ENCODE results near the gene ESYT2. TPM values are rescaled to one million over a fixed set of nuclear protein-coding genes. Genes with fewer than 3 reads are reported as not detected.

The ESYT2 gene
- total and polyA plus RNA-seq, 9 of the 15 experiments (the other 6 are each of a cell fraction or from before 2014, with no cell fraction given): 5.8 to 86.9 (median 64.7) TPM

DNA sequence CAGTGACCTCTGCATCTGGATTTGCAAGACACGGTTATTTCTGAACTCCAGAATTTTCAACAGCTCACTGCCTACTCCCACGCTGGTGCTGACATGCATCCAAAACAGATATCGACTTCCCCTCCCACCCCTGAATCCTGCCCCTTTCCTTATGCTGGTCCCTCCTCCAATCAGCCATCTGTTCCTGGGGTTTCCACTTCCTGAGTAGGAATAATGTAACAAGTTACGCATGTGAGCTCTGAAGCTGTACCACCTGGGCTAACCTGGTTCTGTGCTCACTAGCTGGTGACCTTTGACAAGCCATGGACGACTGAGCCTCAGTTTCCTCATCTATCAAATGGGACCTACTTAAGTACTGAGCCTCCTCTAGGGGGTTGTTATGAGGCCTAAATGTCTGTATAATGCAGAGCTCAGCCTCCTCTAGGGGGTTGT is 123.0 kb downstream of the ESYT2 start (continued):
- TF ChIP-seq, protein P1, sequence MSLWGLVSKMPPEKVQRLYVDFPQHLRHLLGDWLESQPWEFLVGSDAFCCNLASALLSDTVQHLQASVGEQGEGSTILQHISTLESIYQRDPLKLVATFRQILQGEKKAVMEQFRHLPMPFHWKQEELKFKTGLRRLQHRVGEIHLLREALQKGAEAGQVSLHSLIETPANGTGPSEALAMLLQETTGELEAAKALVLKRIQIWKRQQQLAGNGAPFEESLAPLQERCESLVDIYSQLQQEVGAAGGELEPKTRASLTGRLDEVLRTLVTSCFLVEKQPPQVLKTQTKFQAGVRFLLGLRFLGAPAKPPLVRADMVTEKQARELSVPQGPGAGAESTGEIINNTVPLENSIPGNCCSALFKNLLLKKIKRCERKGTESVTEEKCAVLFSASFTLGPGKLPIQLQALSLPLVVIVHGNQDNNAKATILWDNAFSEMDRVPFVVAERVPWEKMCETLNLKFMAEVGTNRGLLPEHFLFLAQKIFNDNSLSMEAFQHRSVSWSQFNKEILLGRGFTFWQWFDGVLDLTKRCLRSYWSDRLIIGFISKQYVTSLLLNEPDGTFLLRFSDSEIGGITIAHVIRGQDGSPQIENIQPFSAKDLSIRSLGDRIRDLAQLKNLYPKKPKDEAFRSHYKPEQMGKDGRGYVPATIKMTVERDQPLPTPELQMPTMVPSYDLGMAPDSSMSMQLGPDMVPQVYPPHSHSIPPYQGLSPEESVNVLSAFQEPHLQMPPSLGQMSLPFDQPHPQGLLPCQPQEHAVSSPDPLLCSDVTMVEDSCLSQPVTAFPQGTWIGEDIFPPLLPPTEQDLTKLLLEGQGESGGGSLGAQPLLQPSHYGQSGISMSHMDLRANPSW (CRISPR knock-in tag; IDR thresholded peaks at IDR 0.05): no peak
- TF ChIP-seq ZNF785 (CRISPR knock-in tag; IDR thresholded peaks at IDR 0.05) (no peak), GATA2 (CRISPR knock-in tag; IDR thresholded peaks at IDR 0.05) (0 out of 2 replicates have a peak, but pooled peaks have one; percentile 32), CBX3 (IDR thresholded peaks at IDR 0.05; ENCODE audit: borderline replicate concordance in 1 of 2, low read length in 2 of 2) (peak in 1 of 2 experiments; percentile 46; a peak in 1 of 3 replicates), HNRNPK (IDR thresholded peaks at IDR 0.05; ENCODE audit: low read depth, low read length, poor library complexity, severe bottlenecking) (no peak), SMARCE1 (IDR thresholded peaks at IDR 0.05) (peak; percentile 46; the same call in 1 of the 2 replicates)

DNA sequence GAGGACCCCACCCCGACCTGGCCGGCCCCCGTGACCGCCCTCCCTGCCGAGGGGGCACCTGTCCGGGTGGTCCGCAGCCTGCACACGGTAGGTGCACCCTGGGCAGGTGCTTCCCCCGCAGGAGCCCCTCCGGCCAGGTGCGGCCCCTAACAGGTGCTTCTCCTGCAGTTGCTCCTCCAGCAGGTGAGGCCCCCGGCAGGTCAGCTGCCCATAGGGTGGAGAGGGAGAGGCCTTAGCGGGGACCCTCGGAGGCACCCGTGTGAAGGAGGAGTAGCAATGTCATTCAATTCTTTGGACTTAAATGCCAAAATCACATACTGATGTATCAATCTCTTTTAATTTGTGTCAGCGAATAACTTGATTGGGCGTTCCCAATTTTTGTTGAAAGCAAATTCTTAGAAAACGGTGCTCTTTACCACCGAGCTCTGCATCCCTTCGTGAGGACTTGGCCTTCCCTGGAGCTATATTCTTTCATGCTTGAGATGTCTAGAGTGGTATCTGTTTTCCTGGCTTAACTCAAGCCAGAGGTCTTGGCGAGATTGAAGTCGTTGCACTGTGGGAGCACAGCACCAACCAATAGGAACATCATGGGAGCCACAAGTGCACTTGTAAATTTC is 124.0 kb downstream of the ESYT2 start:
- TSS peak; percentile 86 for BruUV-seq (replicated peaks)
- no peaks in the 10 kb centered on the region for H3K27me3 ChIP-seq (ENCODE audit: control insufficient read depth in 2 of 2, insufficient read depth in 2 of 2, low read length in 2 of 2)
- H3K79me2 ChIP-seq (ENCODE audit: control insufficient read depth, insufficient read depth, low read length): peaks cover 48% of the 10 kb centered on the region
- peaks cover 30% of the 10 kb centered on the region for H3K36me3 ChIP-seq (ENCODE audit: control insufficient read depth, insufficient read depth, low read length)
- peak overlapping the region; percentile 99 for H3K4me2 ChIP-seq (ENCODE audit: insufficient read depth, low read length)
- no peak for ATAC-seq
- peaks cover 32 to 37% of the 10 kb centered on the region in 2 experiments for H3K4me1 ChIP-seq (replicated peaks in 1 of 2; ENCODE audit: control insufficient read depth in 2 of 2, insufficient read depth in 2 of 2, low read length in 2 of 2)
- peak overlapping the region; percentile 96 for H3K27ac ChIP-seq (ENCODE audit: extremely low read depth, low read depth, low read length)
- 1% methylated on average over 22 of the region's 22 CpGs for WGBS (ENCODE audit: insufficient coverage, low coverage, missing lambda C conversion rate)
- in situ Hi-C loops (cut with MboI) (no loop called here), intact Hi-C loops (cut with micrococcal nuclease) (loop anchor here (2.0 kb wide), 1 partner anchor 123 kb away; the partner anchor contains the start of gene ESYT2)
- peak overlapping the region; percentile 98 to 99 for H3K9ac ChIP-seq (ENCODE audit: insufficient read depth in 1 of 2, low read depth in 2 of 2, low read length in 2 of 2)
- POLR2A ChIA-PET: interaction anchor here (0.6 to 2.5 kb wide), 17 partner anchors 9 to 323 kb away, joined by 3 to 11 read pairs (median 4); no protein-coding TSS in a partner anchor
- FAIRE-seq: no peak
- peak overlapping the region; percentile 83 for H3K4me3 ChIP-seq
- DNase-seq (ENCODE audit: extremely low read depth in 1 of 4, low spot score in 3 of 4): peak in 1 of 4 experiments; percentile 43
- peaks cover 2% of the 10 kb centered on the region for H3K9me1 ChIP-seq (ENCODE audit: control insufficient read depth, insufficient read depth, low read length)
- H2AFZ ChIP-seq (ENCODE audit: low read depth, low read length): peak overlapping the region; percentile 64
- peaks cover 8% of the 10 kb centered on the region for H3K9me3 ChIP-seq (replicated peaks; ENCODE audit: control insufficient read depth, insufficient read depth, low read depth, low read length)
- 0 out of 2 replicates have a peak, but pooled peaks cover 3% of the 10 kb centered on the region for H4K20me1 ChIP-seq (replicated peaks; ENCODE audit: control insufficient read depth, insufficient read depth, low read length)
- CTCF ChIA-PET (ENCODE audit: low intra/inter-chr PET ratio): interaction anchor here (0.6 kb wide), 1 partner anchor 83 kb away, joined by 4 read pairs; no protein-coding TSS in a partner anchor
- TF ChIP-seq, protein P2, sequence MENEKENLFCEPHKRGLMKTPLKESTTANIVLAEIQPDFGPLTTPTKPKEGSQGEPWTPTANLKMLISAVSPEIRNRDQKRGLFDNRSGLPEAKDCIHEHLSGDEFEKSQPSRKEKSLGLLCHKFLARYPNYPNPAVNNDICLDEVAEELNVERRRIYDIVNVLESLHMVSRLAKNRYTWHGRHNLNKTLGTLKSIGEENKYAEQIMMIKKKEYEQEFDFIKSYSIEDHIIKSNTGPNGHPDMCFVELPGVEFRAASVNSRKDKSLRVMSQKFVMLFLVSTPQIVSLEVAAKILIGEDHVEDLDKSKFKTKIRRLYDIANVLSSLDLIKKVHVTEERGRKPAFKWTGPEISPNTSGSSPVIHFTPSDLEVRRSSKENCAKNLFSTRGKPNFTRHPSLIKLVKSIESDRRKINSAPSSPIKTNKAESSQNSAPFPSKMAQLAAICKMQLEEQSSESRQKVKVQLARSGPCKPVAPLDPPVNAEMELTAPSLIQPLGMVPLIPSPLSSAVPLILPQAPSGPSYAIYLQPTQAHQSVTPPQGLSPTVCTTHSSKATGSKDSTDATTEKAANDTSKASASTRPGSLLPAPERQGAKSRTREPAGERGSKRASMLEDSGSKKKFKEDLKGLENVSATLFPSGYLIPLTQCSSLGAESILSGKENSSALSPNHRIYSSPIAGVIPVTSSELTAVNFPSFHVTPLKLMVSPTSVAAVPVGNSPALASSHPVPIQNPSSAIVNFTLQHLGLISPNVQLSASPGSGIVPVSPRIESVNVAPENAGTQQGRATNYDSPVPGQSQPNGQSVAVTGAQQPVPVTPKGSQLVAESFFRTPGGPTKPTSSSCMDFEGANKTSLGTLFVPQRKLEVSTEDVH (IDR thresholded peaks at IDR 0.05; ENCODE audit: low read depth, partially characterized antibody): no peak
- no peak for TF ChIP-seq ZBTB8A (IDR thresholded peaks at IDR 0.05; ENCODE audit: partially characterized antibody)
- peak; percentile 84 for TF ChIP-seq VEZF1 (CRISPR knock-in tag; IDR thresholded peaks at IDR 0.05)
- 0 out of 2 replicates have a peak, but pooled peaks have one; percentile 35 for TF ChIP-seq SMARCE1 (IDR thresholded peaks at IDR 0.05)
- TF ChIP-seq SREBF2 (CRISPR knock-in tag; IDR thresholded peaks at IDR 0.05): no peak

All from K562 (cell line).